RWPE1 (cell line): ENCODE results near the gene NKD1.

Experiments used
- CTCF ChIA-PET: fragments of 350-600 bp; sonication (Branson Sonifier 250); formaldehyde crosslinking; extraction: SDS; loops from one replicate; lab custom pipeline; 2021; lab: Yijun Ruan, JAX
- POLR2A ChIA-PET: fragments of 400-600 bp; formaldehyde crosslinking; extraction: SDS; loops from one replicate; lab custom pipeline; 2020; ENCODE audit warnings: antibody characterized with exemption; ENCODE audit not compliant: low non-redundant PET; lab: Yijun Ruan, JAX
- DNase-seq: peaks from one replicate; pipeline ENCODE4 v3.0.0; 2012; ENCODE audit warnings: low spot score
- H3K27ac ChIP-seq: fragments of 450-650 bp; 2 replicates; pipeline ENCODE4 v1.5.1; 2017
- CTCF ChIP-seq: fragments of 450-650 bp; conservative IDR thresholded peaks from 2 replicates; pipeline ENCODE4 v1.5.1; 2017; ENCODE audit warnings: low read depth, mild to moderate bottlenecking

NKD1 gene

DNA sequence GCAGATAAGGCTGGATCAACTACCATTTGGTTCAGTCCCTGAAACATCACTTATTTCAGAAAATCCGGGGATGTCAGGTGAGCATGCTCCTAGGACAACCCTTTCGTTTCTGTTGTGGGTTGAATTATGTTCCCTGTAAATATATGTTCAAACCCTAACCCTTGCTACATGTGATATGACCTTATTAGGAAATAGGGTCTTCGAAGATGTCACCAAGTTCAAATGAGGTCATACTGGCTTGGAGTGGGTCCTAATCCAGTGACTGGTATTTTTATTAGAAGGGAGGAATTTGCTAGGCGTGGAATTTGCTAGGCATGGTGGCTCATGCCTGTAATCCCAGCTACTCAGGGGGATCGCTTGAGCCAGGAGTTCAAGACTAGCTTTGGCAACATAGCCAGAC is 111.6 kb downstream of the NKD1 start:
- DNase-seq, result no peak
- TF ChIP-seq CTCF, result no peak
- no peak overlapping the region for H3K27ac ChIP-seq
- ChIA-PET CTCF (interaction anchor here (0.9 kb wide), 1 partner anchor 285 kb away, joined by 3 read pairs; no protein-coding TSS in a partner anchor), POLR2A (interaction anchor here (0.7 kb wide), 1 partner anchor 455 kb away, joined by 4 read pairs; no protein-coding TSS in a partner anchor)

- no peak for DNase-seq
- CTCF ChIA-PET, result interaction anchor here (1.2 kb wide), 1 partner anchor 15 kb away, joined by 4 read pairs; no protein-coding TSS in a partner anchor
- POLR2A ChIA-PET, result no interaction called here
- TF ChIP-seq CTCF, result no peak
- no peak overlapping the region for H3K27ac ChIP-seq
Measured at GRCh38 chr16:50662306-50662940, 114.2 kb downstream of the NKD1 start.

DNA sequence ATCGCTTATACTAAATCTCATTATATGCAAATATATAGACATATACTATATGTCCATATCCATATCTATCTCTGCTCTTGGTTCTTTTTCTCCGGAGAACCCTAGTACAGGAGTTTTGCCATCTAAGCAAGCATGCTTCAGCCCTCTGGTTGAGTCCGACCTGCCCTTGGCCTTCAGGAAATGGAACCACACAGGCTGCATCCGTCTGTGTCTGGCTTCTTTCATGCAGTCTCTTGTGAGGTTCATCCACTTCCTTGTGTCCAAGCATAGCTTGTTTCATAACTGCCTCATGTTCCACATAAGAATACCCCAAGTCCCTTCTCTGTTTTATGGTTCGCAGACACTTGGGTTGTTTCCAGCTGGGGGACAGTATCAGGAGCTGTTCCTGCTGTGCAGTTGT is 116.1 kb downstream of the NKD1 start:
- POLR2A ChIA-PET, result no interaction called here
- CTCF ChIA-PET, result interaction anchor here (0.6 kb wide), 2 partner anchors 312 to 639 kb away, joined by 3 to 6 read pairs; partner anchors contain the start of gene CNEP1R1
- no peak for DNase-seq
- H3K27ac ChIP-seq, result no peak overlapping the region
- TF ChIP-seq CTCF, result no peak

GRCh38 chr16:50665128-50665878 is 117.1 kb downstream of the NKD1 start:
- DNase-seq, result peak; percentile 80
- CTCF ChIA-PET, result interaction anchor here (0.5 to 2.7 kb wide), 42 partner anchors 9 to 835 kb away, joined by 3 to 14 read pairs (median 4); partner anchors contain the start of genes BRD7 and CNEP1R1
- POLR2A ChIA-PET, result no interaction called here
- no peak overlapping the region for H3K27ac ChIP-seq
- peak; percentile 88 for TF ChIP-seq CTCF

- no peak for TF ChIP-seq CTCF
- no peak overlapping the region for H3K27ac ChIP-seq
- DNase-seq, result no peak
- POLR2A ChIA-PET, result no interaction called here
- CTCF ChIA-PET, result interaction anchor here (1.0 to 4.8 kb wide), 6 partner anchors 29 to 344 kb away, joined by 3 to 18 read pairs (median 6); partner anchors contain the start of gene BRD7
Measured at GRCh38 chr16:50666658-50667496, 118.7 kb downstream of the NKD1 start.
